ENCODE measurements around the gene FLRT2.

FLRT2 gene

DNA sequence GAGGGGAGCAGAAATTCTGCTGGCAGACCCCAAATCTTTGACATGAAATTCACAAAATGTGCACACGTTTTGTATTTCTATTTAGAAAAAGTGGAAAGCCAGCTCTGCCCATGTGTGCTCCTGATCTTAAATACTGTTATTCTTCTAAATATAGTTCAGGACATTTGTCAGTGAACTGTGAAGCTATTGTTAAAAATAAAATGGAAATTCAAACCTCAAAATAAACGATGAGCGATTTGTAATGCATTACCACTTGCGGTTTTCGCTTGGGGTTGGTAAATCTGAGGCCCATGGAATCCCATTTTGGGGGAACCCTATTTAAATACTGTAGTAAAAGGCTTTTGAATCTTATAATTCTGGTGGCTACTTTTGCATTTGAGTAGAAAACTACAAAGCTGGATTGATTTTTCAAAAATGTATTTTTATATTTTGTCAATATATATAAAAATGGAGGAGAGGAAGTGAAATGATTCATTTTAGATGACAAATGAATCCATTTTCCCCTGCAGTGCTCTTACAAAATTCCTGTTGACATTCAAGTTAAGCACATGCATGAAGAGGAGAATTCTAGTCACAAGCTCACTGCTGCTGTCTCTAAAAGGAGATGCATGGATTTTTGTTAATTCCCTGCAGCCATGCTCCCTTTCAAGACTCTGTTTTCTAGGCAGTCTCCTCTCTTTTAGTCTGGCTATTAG, 47.1 kb downstream of the FLRT2 start:
- no peaks in the 10 kb centered on the region for H3K4me1 ChIP-seq (ENCODE audit: control insufficient read depth, insufficient read depth, low read length)
- H3K27me3 ChIP-seq (ENCODE audit: control insufficient read depth in 1 of 2, insufficient read depth in 2 of 2, low read length in 2 of 2) = no peaks in the 10 kb centered on the region
- no peaks in the 10 kb centered on the region for H3K9me3 ChIP-seq (ENCODE audit: control insufficient read depth in 2 of 2, low read length in 2 of 2)
- H3K4me3 ChIP-seq (ENCODE audit: low read length in 2 of 2) = no peak overlapping the region
- no peak overlapping the region for H3K27ac ChIP-seq (ENCODE audit: low read length)
- no peaks in the 10 kb centered on the region for H3K36me3 ChIP-seq (ENCODE audit: control insufficient read depth in 2 of 2, insufficient read depth in 2 of 2, low read length in 2 of 2)
- no peak overlapping the region for H3K9ac ChIP-seq (ENCODE audit: low read length in 2 of 2)

DNA sequence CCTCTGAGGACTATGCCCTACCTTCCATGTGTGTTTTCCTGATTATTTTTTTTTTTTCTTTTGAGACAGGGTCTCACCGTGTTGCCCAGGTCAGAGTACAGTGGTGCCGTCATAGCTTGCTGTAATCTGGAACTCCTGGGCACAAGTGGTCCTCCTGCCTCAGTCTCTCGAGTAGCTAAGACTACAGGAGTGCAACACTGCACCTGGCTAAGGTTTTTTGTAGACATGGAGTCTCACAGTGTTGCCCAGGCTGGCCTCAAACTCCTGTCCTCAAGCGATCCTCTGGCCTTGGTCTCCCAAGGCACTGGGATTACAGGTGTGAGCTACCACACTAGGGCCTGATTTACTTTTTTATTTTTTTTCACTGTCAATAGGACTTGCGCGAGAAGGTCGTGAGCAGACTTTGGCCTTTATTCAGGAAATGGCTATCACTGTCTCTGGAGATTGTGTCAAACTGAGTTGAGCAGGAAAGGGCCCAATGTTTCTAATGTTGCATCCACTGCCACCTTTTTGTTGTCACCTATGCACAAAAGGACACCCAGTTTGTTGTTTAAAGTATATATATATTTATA, 47.7 kb downstream of the FLRT2 start:
- no peak overlapping the region for H3K9ac ChIP-seq (ENCODE audit: low read length in 2 of 2)
- H3K27me3 ChIP-seq (ENCODE audit: control insufficient read depth in 1 of 2, insufficient read depth in 2 of 2, low read length in 2 of 2) = no peaks in the 10 kb centered on the region
- no peak overlapping the region for H3K4me3 ChIP-seq (ENCODE audit: low read length in 2 of 2)
- no peaks in the 10 kb centered on the region for H3K36me3 ChIP-seq (ENCODE audit: control insufficient read depth in 2 of 2, insufficient read depth in 2 of 2, low read length in 2 of 2)
- H3K27ac ChIP-seq (ENCODE audit: low read length) = no peak overlapping the region
- H3K4me1 ChIP-seq (ENCODE audit: control insufficient read depth, insufficient read depth, low read length) = no peaks in the 10 kb centered on the region
- no peaks in the 10 kb centered on the region for H3K9me3 ChIP-seq (ENCODE audit: control insufficient read depth in 2 of 2, low read length in 2 of 2)

DNA sequence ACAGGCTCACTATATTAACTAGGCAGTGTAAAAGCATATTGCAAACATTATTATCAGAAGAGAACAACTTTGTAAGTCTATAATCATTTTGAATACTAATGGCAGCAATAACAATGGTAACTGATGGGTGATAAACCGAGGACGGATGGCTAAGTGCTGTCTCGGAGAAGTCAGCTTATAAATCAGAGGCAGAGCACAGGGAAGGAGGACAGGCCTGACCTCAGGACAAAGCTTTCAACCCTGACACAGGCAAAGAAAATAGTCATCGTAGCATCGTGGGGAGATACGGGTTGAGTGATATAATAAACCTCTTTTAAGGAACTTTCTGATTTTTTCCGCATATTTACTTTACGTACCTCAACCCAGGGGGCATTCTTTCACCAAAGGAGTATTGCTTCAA, 48.4 kb downstream of the FLRT2 start:
- H3K4me1 ChIP-seq (ENCODE audit: control insufficient read depth, insufficient read depth, low read length) = no peaks in the 10 kb centered on the region

DNA sequence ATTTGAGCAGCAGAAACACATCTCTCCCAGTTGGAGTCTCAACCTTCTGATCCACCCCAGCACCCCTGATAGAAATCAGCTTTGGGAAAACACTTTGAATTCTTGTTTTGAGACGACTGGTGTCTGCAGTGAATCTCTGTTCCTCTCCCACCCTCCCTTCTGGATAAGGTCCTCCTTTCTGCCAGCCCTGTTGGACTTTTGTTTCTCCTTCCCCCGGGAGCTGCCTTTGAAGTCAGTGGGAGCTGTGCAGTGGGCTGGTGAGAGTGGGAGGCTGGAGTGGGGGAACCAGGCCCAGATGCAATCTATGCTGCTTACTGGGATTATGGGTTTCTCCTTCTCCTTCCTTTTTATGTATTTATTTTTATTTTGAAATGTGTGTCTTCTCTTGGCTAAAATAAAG, 49.0 kb downstream of the FLRT2 start:
- Histone ChIP-seq H3K9ac (ENCODE audit: low read length in 2 of 2) (no peak overlapping the region), H3K4me3 (ENCODE audit: low read length in 2 of 2) (no peak overlapping the region), H3K27ac (ENCODE audit: low read length) (no peak overlapping the region), H3K4me1 (ENCODE audit: control insufficient read depth, insufficient read depth, low read length) (no peaks in the 10 kb centered on the region), H3K36me3 (ENCODE audit: control insufficient read depth in 2 of 2, insufficient read depth in 2 of 2, low read length in 2 of 2) (no peaks in the 10 kb centered on the region), H3K27me3 (ENCODE audit: control insufficient read depth in 1 of 2, insufficient read depth in 2 of 2, low read length in 2 of 2) (no peaks in the 10 kb centered on the region), H3K9me3 (ENCODE audit: control insufficient read depth in 2 of 2, low read length in 2 of 2) (no peaks in the 10 kb centered on the region)

More for the DNA sequence above, 48.4 kb downstream of the FLRT2 start:
- H3K36me3 ChIP-seq (ENCODE audit: control insufficient read depth in 2 of 2, insufficient read depth in 2 of 2, low read length in 2 of 2) = no peaks in the 10 kb centered on the region
- no peak overlapping the region for H3K27ac ChIP-seq (ENCODE audit: low read length)
- H3K27me3 ChIP-seq (ENCODE audit: control insufficient read depth in 1 of 2, insufficient read depth in 2 of 2, low read length in 2 of 2) = no peaks in the 10 kb centered on the region
- no peaks in the 10 kb centered on the region for H3K9me3 ChIP-seq (ENCODE audit: control insufficient read depth in 2 of 2, low read length in 2 of 2)
- no peak overlapping the region for H3K4me3 ChIP-seq (ENCODE audit: low read length in 2 of 2)
- no peak overlapping the region for H3K9ac ChIP-seq (ENCODE audit: low read length in 2 of 2)

DNA sequence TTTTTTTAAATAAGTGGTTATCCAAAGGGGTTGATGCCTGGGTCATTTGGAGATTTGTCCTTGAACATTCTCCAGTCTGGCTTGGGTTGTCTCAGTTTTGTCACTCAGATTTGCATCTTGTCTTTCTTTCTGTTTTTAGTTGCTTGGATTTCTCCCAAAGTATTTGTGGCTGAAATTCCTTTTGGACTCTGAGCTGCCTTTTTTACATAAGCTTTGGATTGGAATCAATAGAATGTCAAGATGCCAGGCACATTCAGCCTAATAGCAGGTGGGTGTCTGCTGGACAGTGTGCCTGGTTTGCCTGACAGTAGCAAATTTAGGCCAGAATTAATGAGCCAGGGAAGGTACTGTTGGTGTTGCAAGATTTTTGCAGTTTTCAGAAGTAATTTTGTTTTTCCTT, 50.0 kb downstream of the FLRT2 start:
- no peaks in the 10 kb centered on the region for H3K9me3 ChIP-seq (ENCODE audit: control insufficient read depth in 2 of 2, low read length in 2 of 2)
- H3K4me1 ChIP-seq (ENCODE audit: control insufficient read depth, insufficient read depth, low read length) = no peaks in the 10 kb centered on the region
- no peak overlapping the region for H3K4me3 ChIP-seq (ENCODE audit: low read length in 2 of 2)
- no peak overlapping the region for H3K27ac ChIP-seq (ENCODE audit: low read length)
- no peak overlapping the region for H3K9ac ChIP-seq (ENCODE audit: low read length in 2 of 2)
- no peaks in the 10 kb centered on the region for H3K27me3 ChIP-seq (ENCODE audit: control insufficient read depth in 1 of 2, insufficient read depth in 2 of 2, low read length in 2 of 2)
- H3K36me3 ChIP-seq (ENCODE audit: control insufficient read depth in 2 of 2, insufficient read depth in 2 of 2, low read length in 2 of 2) = no peaks in the 10 kb centered on the region

DNA sequence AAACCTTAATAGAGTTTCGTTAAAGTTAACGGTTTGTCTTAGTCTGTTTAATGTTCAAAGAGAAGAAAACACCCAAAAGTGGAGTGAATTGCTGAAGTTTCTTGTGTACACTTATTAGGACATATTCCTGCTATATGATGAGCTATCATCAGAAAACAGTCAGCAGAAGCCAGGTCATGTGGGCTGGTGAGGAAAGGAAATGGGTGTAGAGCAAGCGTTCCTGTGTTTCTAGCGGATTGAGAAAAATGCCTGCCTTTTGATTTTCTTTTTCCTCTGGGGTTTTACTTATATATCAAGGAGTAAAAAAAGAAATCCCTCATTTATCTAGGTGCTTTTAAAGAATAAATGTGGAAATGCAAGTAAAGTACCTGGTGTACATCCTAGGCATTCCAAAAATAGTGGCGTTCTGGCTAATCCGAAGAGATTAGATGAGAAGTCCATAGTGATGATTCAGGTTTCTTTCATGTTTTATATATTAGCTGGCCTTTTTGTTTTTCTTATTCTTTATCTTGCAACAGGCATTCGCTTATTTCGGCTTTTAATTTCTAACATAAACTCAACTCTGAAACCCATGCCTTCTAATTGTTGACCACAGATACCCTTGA, 50.7 kb downstream of the FLRT2 start:
- Histone ChIP-seq H3K27me3 (ENCODE audit: control insufficient read depth in 1 of 2, insufficient read depth in 2 of 2, low read length in 2 of 2) (no peaks in the 10 kb centered on the region), H3K4me1 (ENCODE audit: control insufficient read depth, insufficient read depth, low read length) (no peaks in the 10 kb centered on the region), H3K9me3 (ENCODE audit: control insufficient read depth in 2 of 2, low read length in 2 of 2) (no peaks in the 10 kb centered on the region), H3K27ac (ENCODE audit: low read length) (no peak overlapping the region), H3K9ac (ENCODE audit: low read length in 2 of 2) (no peak overlapping the region), H3K4me3 (ENCODE audit: low read length in 2 of 2) (no peak overlapping the region), H3K36me3 (ENCODE audit: control insufficient read depth in 2 of 2, insufficient read depth in 2 of 2, low read length in 2 of 2) (no peaks in the 10 kb centered on the region)

DNA sequence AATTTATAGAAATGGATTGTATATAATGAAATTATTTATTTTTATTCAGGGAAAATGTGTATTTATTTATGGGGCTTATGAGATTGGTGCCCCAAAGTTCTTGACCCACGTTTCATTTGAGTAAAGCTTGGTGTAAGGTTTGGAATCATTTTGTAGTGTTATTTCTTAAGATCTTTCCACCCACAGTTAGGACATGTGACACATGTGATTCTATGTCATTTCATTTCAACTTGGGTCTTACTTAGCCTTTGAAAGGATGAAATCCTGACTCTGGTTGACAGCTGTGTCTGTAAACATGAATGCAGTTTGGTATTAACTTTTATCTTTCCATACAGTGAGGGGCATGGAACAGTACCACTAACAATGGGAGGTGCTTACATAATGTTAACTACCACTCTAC, 51.7 kb downstream of the FLRT2 start:
- Histone ChIP-seq H3K4me1 (ENCODE audit: control insufficient read depth, insufficient read depth, low read length) (no peaks in the 10 kb centered on the region), H3K27ac (ENCODE audit: low read length) (no peak overlapping the region), H3K9me3 (ENCODE audit: control insufficient read depth in 2 of 2, low read length in 2 of 2) (no peaks in the 10 kb centered on the region), H3K27me3 (ENCODE audit: control insufficient read depth in 1 of 2, insufficient read depth in 2 of 2, low read length in 2 of 2) (no peaks in the 10 kb centered on the region), H3K4me3 (ENCODE audit: low read length in 2 of 2) (no peak overlapping the region), H3K9ac (ENCODE audit: low read length in 2 of 2) (no peak overlapping the region), H3K36me3 (ENCODE audit: control insufficient read depth in 2 of 2, insufficient read depth in 2 of 2, low read length in 2 of 2) (no peaks in the 10 kb centered on the region)

DNA sequence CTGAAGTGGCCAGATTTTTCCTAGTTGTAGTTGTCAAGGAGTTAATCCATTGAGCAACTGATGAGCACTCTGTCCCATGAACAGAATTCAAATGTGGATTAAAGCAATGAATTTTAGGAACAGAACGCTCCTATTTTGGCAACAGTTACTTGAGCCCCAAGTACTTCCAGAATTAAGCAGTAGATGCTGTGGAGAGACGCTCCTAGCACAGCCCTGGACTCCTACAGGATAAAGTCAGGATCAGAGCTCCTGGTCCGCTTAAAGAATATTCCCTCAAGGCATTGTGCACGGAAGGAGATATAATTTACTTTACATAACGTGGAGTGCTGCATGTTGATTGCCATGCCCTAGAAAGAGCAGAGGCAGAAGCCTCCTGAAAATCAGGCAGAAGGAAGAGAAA, 53.4 kb downstream of the FLRT2 start:
- Histone ChIP-seq H3K27ac (ENCODE audit: low read length) (no peak overlapping the region), H3K4me3 (ENCODE audit: low read length in 2 of 2) (no peak overlapping the region), H3K9ac (ENCODE audit: low read length in 2 of 2) (no peak overlapping the region)

DNA sequence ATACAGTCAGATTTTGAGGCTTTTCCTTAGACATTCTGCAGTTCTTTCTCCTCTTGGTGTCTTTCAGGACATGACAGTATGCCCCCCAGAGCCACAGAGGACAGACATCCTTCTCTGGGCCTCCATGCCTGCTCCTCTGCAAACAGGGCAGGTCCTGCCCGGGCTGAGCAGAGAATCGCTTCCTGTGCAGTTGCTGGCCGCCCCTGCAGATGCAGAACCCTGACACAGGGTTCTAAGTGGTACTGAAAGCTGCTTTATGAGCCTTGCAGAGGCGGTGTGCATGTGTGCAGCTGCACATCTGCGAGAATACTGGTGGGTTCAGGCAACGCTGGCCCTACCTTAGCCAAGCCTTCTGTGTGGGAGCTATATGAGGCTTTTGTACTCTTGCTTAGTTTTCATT, 54.5 kb downstream of the FLRT2 start:
- H3K27me3 ChIP-seq (ENCODE audit: control insufficient read depth in 1 of 2, insufficient read depth in 2 of 2, low read length in 2 of 2) = no peaks in the 10 kb centered on the region
- no peaks in the 10 kb centered on the region for H3K36me3 ChIP-seq (ENCODE audit: control insufficient read depth in 2 of 2, insufficient read depth in 2 of 2, low read length in 2 of 2)
- H3K27ac ChIP-seq (ENCODE audit: low read length) = no peak overlapping the region
- no peak overlapping the region for H3K4me3 ChIP-seq (ENCODE audit: low read length in 2 of 2)
- H3K4me1 ChIP-seq (ENCODE audit: control insufficient read depth, insufficient read depth, low read length) = no peaks in the 10 kb centered on the region
- no peaks in the 10 kb centered on the region for H3K9me3 ChIP-seq (ENCODE audit: control insufficient read depth in 2 of 2, low read length in 2 of 2)
- H3K9ac ChIP-seq (ENCODE audit: low read length in 2 of 2) = no peak overlapping the region

More for the DNA sequence above, 53.4 kb downstream of the FLRT2 start:
- Histone ChIP-seq H3K36me3 (ENCODE audit: control insufficient read depth in 2 of 2, insufficient read depth in 2 of 2, low read length in 2 of 2) (no peaks in the 10 kb centered on the region), H3K9me3 (ENCODE audit: control insufficient read depth in 2 of 2, low read length in 2 of 2) (no peaks in the 10 kb centered on the region), H3K27me3 (ENCODE audit: control insufficient read depth in 1 of 2, insufficient read depth in 2 of 2, low read length in 2 of 2) (no peaks in the 10 kb centered on the region), H3K4me1 (ENCODE audit: control insufficient read depth, insufficient read depth, low read length) (no peaks in the 10 kb centered on the region)

DNA sequence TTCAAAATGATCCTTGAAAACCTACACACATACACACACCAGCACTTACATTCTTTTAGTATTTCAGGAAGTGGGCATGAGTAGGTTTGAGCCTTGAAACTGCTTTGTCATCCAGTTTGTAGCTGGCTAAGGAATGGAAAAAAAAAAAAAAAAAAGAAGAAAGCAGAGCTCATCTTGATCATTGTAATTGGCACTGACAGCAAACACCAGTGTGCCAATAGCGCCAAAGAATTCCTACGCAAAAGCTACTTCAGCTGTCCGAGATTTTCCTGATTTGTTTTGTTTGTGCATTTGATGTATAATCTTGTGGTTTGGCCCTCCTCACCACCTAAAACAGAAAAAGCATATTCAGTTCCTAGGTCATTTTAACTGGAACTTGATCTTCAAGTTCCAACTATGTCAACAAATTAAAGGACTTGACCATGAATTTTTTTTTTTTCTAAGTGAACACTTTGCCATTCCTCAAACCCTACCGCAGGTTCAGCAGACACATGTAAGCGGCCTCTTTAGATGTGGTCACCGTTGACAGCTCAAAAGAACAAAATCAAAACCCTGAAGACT, 57.3 kb downstream of the FLRT2 start:
- Histone ChIP-seq H3K4me1 (ENCODE audit: control insufficient read depth, insufficient read depth, low read length) (no peaks in the 10 kb centered on the region), H3K36me3 (ENCODE audit: control insufficient read depth in 2 of 2, insufficient read depth in 2 of 2, low read length in 2 of 2) (no peaks in the 10 kb centered on the region), H3K4me3 (ENCODE audit: low read length in 2 of 2) (no peak overlapping the region), H3K27ac (ENCODE audit: low read length) (no peak overlapping the region), H3K9ac (ENCODE audit: low read length in 2 of 2) (no peak overlapping the region), H3K27me3 (ENCODE audit: control insufficient read depth in 1 of 2, insufficient read depth in 2 of 2, low read length in 2 of 2) (no peaks in the 10 kb centered on the region), H3K9me3 (ENCODE audit: control insufficient read depth in 2 of 2, low read length in 2 of 2) (no peaks in the 10 kb centered on the region)

DNA sequence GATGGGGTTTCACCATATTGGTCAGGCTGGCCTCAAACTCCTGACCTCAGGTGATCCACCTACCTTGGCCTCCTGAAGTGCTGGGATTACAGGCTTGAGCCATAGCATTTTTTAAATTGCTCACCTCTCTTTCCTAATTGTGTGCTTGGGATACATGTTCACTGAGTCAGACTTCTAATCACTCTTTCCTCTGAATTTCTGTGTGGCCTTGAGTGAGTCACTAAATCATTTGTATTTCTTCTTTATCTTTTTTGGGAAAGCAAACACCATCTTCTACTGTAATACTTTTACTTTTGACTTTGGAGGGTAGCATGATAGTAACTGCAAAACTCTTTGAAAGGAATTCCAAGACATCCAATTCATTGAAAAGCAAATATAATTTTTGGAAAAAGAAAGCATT, 60.8 kb downstream of the FLRT2 start:
- Histone ChIP-seq H3K9ac (ENCODE audit: low read length in 2 of 2) (no peak overlapping the region), H3K27ac (ENCODE audit: low read length) (no peak overlapping the region), H3K9me3 (ENCODE audit: control insufficient read depth in 2 of 2, low read length in 2 of 2) (no peaks in the 10 kb centered on the region), H3K36me3 (ENCODE audit: control insufficient read depth in 2 of 2, insufficient read depth in 2 of 2, low read length in 2 of 2) (no peaks in the 10 kb centered on the region), H3K4me1 (ENCODE audit: control insufficient read depth, insufficient read depth, low read length) (no peaks in the 10 kb centered on the region), H3K27me3 (ENCODE audit: control insufficient read depth in 1 of 2, insufficient read depth in 2 of 2, low read length in 2 of 2) (no peaks in the 10 kb centered on the region), H3K4me3 (ENCODE audit: low read length in 2 of 2) (no peak overlapping the region)

Data from stomach smooth muscle (tissue), 2 donors.